Measurements from ENCODE around the gene NUDT8. TPM values are rescaled to one million over a fixed set of nuclear protein-coding genes. Genes with fewer than 3 reads are reported as not detected.
"Not testable (repeated sequence)": the region's sequence is repeated elsewhere in the genome, so short reads cannot be mapped to it uniquely, and the experiment has no call there.

The NUDT8 gene
- polyA plus RNA-seq, 1 of the 3 experiments (the other 2 are of a cell fraction) = 2.7 TPM

DNA sequence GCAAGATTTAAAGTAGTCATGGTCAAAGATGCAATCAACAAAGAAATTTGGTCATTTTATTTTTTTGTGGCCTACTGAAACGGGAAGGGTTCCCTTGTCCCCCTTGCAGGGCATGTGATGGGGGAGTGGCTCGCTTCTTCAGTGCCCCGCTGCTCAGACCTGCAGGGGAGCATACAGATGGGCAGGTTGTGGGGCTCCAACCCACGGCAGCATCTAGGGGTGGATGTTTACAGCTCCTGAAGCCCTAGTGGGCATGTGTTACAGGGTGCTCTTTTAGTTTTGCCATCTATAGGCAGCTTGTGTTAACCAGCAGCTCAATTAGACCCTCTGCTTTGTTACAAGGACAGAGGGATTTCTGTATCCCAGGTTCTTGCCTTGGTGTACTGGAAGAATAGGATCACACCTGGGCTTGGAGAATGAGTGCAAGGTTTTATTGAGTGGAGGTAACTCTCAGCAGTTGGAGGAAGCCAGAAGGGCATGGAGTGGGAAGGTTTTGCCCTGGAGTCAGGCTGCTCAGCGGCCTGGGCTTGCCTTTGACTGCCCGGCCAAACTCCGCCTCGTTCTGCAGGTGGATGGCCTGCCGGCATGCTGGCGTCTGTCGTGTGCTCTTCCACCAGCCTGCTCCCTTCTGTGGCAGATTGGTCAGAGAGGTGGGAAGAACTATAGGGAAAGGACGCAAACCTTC is 36.7 kb downstream of the NUDT8 start:
- peaks cover 2 to 3% of the 10 kb centered on the region in 2 experiments for H3K36me3 ChIP-seq (replicated peaks in 1 of 2; ENCODE audit: control insufficient read depth in 1 of 2, insufficient read depth in 2 of 2, low read length in 1 of 2)
- H4K20me1 ChIP-seq (ENCODE audit: insufficient read depth) = no peaks in the 10 kb centered on the region
- 75% methylated on average over 12 of the region's 12 CpGs for WGBS (ENCODE audit: low lambda C conversion rate)
- H3K4me1 ChIP-seq (ENCODE audit: control insufficient read depth in 1 of 2, insufficient read depth in 2 of 2, low read depth in 1 of 2, low read length in 1 of 2) = no peaks in the 10 kb centered on the region
- no peak for TF ChIP-seq MXI1 (IDR thresholded peaks at IDR 0.05; ENCODE audit: low read depth, low read length)
- no peak for TF ChIP-seq TAF1 (IDR thresholded peaks at IDR 0.05; ENCODE audit: borderline replicate concordance, low read depth, low read length)
- TF ChIP-seq IRF3 (IDR thresholded peaks at IDR 0.05; ENCODE audit: low read depth, low read length) = no peak
- TF ChIP-seq GABPA (IDR thresholded peaks at IDR 0.05; ENCODE audit: low read depth) = no peak
- no peak for TF ChIP-seq FOXJ3 (CRISPR knock-in tag; IDR thresholded peaks at IDR 0.05)
- TF ChIP-seq, protein P1, sequence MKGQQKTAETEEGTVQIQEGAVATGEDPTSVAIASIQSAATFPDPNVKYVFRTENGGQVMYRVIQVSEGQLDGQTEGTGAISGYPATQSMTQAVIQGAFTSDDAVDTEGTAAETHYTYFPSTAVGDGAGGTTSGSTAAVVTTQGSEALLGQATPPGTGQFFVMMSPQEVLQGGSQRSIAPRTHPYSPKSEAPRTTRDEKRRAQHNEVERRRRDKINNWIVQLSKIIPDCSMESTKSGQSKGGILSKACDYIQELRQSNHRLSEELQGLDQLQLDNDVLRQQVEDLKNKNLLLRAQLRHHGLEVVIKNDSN (IDR thresholded peaks at IDR 0.05; ENCODE audit: borderline replicate concordance, low read depth) = no peak
- TF ChIP-seq RCOR1 (IDR thresholded peaks at IDR 0.05; ENCODE audit: low read length) = no peak
- TF ChIP-seq SMC3 (IDR thresholded peaks at IDR 0.05; ENCODE audit: low read depth, low read length) = no peak
- no peak for TF ChIP-seq NRF1 (IDR thresholded peaks at IDR 0.05; ENCODE audit: low read depth, low read length)
- no peak for TF ChIP-seq FOSL2 (IDR thresholded peaks at IDR 0.05; ENCODE audit: borderline replicate concordance, low read depth)
- no peak for TF ChIP-seq TCF12 (IDR thresholded peaks at IDR 0.05)
- TF ChIP-seq REST (IDR thresholded peaks at IDR 0.05; ENCODE audit: low read depth, low read length) = no peak
- TF ChIP-seq ZBTB33 (IDR thresholded peaks at IDR 0.05; ENCODE audit: borderline replicate concordance, low read depth) = no peak
- TF ChIP-seq RAD21 (IDR thresholded peaks at IDR 0.05; ENCODE audit: low read length) = no peak
- no peak for TF ChIP-seq CHD2 (IDR thresholded peaks at IDR 0.05; ENCODE audit: low read length, partially characterized antibody)
- no peak for TF ChIP-seq SIN3A (IDR thresholded peaks at IDR 0.05; ENCODE audit: borderline replicate concordance, low read depth, low read length)
- TF ChIP-seq RXRA (IDR thresholded peaks at IDR 0.05; ENCODE audit: borderline replicate concordance, low read depth) = no peak
- TF ChIP-seq POLR2AphosphoS5 (IDR thresholded peaks at IDR 0.05; ENCODE audit: low read depth, low read length) = no peak
- H3K9me3 ChIP-seq = no peaks in the 10 kb centered on the region
- no peak overlapping the region for H3K4me2 ChIP-seq
- CTCF ChIA-PET = interaction anchor here (1.2 to 3.0 kb wide), 3 partner anchors 9 to 37 kb away, joined by 3 to 16 read pairs (median 9); partner anchors contain the start of genes GSTP1 and NUDT8
- no peak for DNase-seq
- H3K4me3 ChIP-seq (ENCODE audit: low read depth in 2 of 2, low read length in 1 of 2) = no peak overlapping the region
- H3K9ac ChIP-seq = no peak overlapping the region
- H3K9me2 ChIP-seq = no peaks in the 10 kb centered on the region
- no peak overlapping the region for H3K27ac ChIP-seq (ENCODE audit: low read depth in 2 of 2, low read length in 1 of 2)
- H3K27me3 ChIP-seq (ENCODE audit: insufficient read depth) = no peaks in the 10 kb centered on the region
- POLR2A ChIA-PET = interaction anchor here (0.9 to 1.1 kb wide), 2 partner anchors 9 to 21 kb away, joined by 3 to 6 read pairs; partner anchors contain the start of gene GSTP1
- no peaks in the 10 kb centered on the region for H3K79me2 ChIP-seq (ENCODE audit: insufficient read depth)
- H3F3A ChIP-seq (replicated peaks; ENCODE audit: insufficient read depth) = peaks cover 4% of the 10 kb centered on the region
- H2AFZ ChIP-seq (ENCODE audit: low read depth) = no peak overlapping the region

GRCh38 chr11:67588899-67589415 is 40.8 kb downstream of the NUDT8 start:
- H3K4me2 ChIP-seq; H3K4me3 ChIP-seq (ENCODE audit: low read depth in 2 of 2, low read length in 1 of 2); POLR2A ChIA-PET; H3K9me2 ChIP-seq; H3K27me3 ChIP-seq (ENCODE audit: insufficient read depth); H3K9ac ChIP-seq; DNase-seq; H3K27ac ChIP-seq (ENCODE audit: low read depth in 2 of 2, low read length in 1 of 2); CTCF ChIA-PET; H2AFZ ChIP-seq (ENCODE audit: low read depth); H3K9me3 ChIP-seq: not testable (repeated sequence)
- Histone ChIP-seq H3K36me3 (replicated peaks in 1 of 2; ENCODE audit: control insufficient read depth in 1 of 2, insufficient read depth in 2 of 2, low read length in 1 of 2) (peaks cover 13 to 24% of the 10 kb centered on the region in 2 experiments), H3F3A (replicated peaks; ENCODE audit: insufficient read depth) (peaks cover 11% of the 10 kb centered on the region), H3K79me2 (ENCODE audit: insufficient read depth) (peaks cover 20% of the 10 kb centered on the region), H3K4me1 (ENCODE audit: control insufficient read depth in 1 of 2, insufficient read depth in 2 of 2, low read depth in 1 of 2, low read length in 1 of 2) (peaks cover 9 to 10% of the 10 kb centered on the region in 2 experiments; a peak in 2 of 4 replicates), H4K20me1 (ENCODE audit: insufficient read depth) (peaks cover 20% of the 10 kb centered on the region)
- WGBS (ENCODE audit: low lambda C conversion rate) = 91% methylated on average over 11 of the region's 11 CpGs

Measured in SK-N-SH (cell line).